GM23338 (cell line): ENCODE measurements around the gene B4GALT4. TPM values are rescaled to one million over a fixed set of nuclear protein-coding genes. Genes with fewer than 3 reads are reported as not detected.

ENCODE experiments used
- ATAC-seq: fragments of 200-7000 bp; cut with Tn5 transposase; 3 replicates; pipeline ENCODE4 v1.9.1; 2020
- DNase-seq: peaks from one replicate; pipeline ENCODE4 v3.0.0-alpha.2; 2015; ENCODE audit warnings: low spot score
- H2AFZ ChIP-seq: fragments of 200-600 bp; sonication (generic); 2 replicates; pipeline ENCODE4 v1.8.0; 2016; ENCODE audit warnings: antibody characterized with exemption, mild to moderate bottlenecking, moderate library complexity
- H3F3A ChIP-seq: fragments of 200-600 bp; sonication (generic); replicated peaks from 2 replicates; pipeline ENCODE4 v1.8.0; 2017; ENCODE audit warnings: antibody characterized with exemption, mixed run types, low read depth
- H3K27ac ChIP-seq: fragments of 200-600 bp; sonication (generic); 2 replicates; pipeline ENCODE4 v1.6.1; 2016; ENCODE audit warnings: low read depth
- H3K27me3 ChIP-seq: fragments of 200-600 bp; sonication (generic); 2 replicates; pipeline ENCODE4 v1.8.0; 2016; ENCODE audit warnings: mild to moderate bottlenecking, mixed run types, moderate library complexity; ENCODE audit not compliant: insufficient read depth
- H3K36me3 ChIP-seq: fragments of 200-600 bp; sonication (generic); 2 replicates; pipeline ENCODE4 v1.8.0; 2016; ENCODE audit warnings: mild to moderate bottlenecking; ENCODE audit not compliant: insufficient read depth
- H3K4me1 ChIP-seq: fragments of 200-600 bp; sonication (generic); 2 replicates; pipeline ENCODE4 v1.8.0; 2016; ENCODE audit warnings: mild to moderate bottlenecking, moderate library complexity; ENCODE audit not compliant: insufficient read depth
- H3K4me2 ChIP-seq: fragments of 200-600 bp; sonication (generic); 2 replicates; pipeline ENCODE4 v1.7.1; 2017; ENCODE audit warnings: mixed run types
- H3K4me3 ChIP-seq: fragments of 200-600 bp; sonication (generic); 2 replicates; pipeline ENCODE4 v1.6.1; 2016; ENCODE audit warnings: mixed run types
- H3K79me2 ChIP-seq: fragments of 200-600 bp; sonication (generic); replicated peaks from 2 replicates; pipeline ENCODE4 v1.8.0; 2017; ENCODE audit warnings: mild to moderate bottlenecking; ENCODE audit not compliant: insufficient read depth
- H3K9me2 ChIP-seq: fragments of 200-600 bp; sonication (generic); 2 replicates; pipeline ENCODE4 v1.8.0; 2017; ENCODE audit not compliant: insufficient read depth
- H4K20me1 ChIP-seq: fragments of 200-600 bp; sonication (generic); replicated peaks from 2 replicates; pipeline ENCODE4 v1.8.0; 2017; ENCODE audit warnings: mild to moderate bottlenecking; ENCODE audit not compliant: insufficient read depth
- H3K27ac Mint-ChIP-seq: 2 replicates; pipeline ENCODE4 v1.8.0; 2020; ENCODE audit warnings: inconsistent platforms, mild to moderate bottlenecking, moderate library complexity, mixed read lengths
- H3K27me3 Mint-ChIP-seq: 3 replicates; pipeline ENCODE4 v1.8.0; 2022; ENCODE audit warnings: low read depth, mild to moderate bottlenecking, moderate library complexity, mixed read lengths, inconsistent platforms; ENCODE audit not compliant: insufficient read depth, poor library complexity
- H3K36me3 Mint-ChIP-seq: 3 replicates; pipeline ENCODE4 v1.8.0; 2021; ENCODE audit warnings: low read depth, mild to moderate bottlenecking, inconsistent platforms, moderate library complexity, mixed read lengths
- H3K4me1 Mint-ChIP-seq: 3 replicates; pipeline ENCODE4 v1.8.0; 2020; ENCODE audit warnings: mild to moderate bottlenecking, inconsistent platforms, mixed read lengths
- H3K4me3 Mint-ChIP-seq: 3 replicates; pipeline ENCODE4 v1.8.0; 2021; ENCODE audit warnings: moderate library complexity, mild to moderate bottlenecking, inconsistent platforms, mixed read lengths
- H3K9me3 Mint-ChIP-seq: 3 replicates; pipeline ENCODE4 v1.8.0; 2020; ENCODE audit warnings: moderate library complexity, mild to moderate bottlenecking, inconsistent platforms, mixed read lengths
- NANOG ChIP-seq: IDR thresholded peaks from 2 replicates; pipeline ENCODE4 v1.6.1; 2016; ENCODE audit warnings: antibody characterized with exemption, borderline replicate concordance
- POLR2AphosphoS5 ChIP-seq: IDR thresholded peaks from 2 replicates; pipeline ENCODE4 v1.6.1; 2016; ENCODE audit warnings: antibody characterized with exemption, low read depth
- ZNF331 ChIP-seq: fragments of 250-450 bp; sonication (Bioruptor Pico); IDR thresholded peaks from 2 replicates; pipeline ENCODE4 v1.5.0; 2020; ENCODE audit warnings: low read depth, mild to moderate bottlenecking, moderate library complexity
- long read RNA-seq: library from polyadenylated mRNA; unstranded; transcript quantifications from one replicate; pipeline ENCODE4 v2.0.0, GENCODE V29; 2020; ENCODE audit not compliant: unreplicated experiment
- polyA plus RNA-seq: library from polyadenylated mRNA; unstranded; fragments of >200 nt; fragmentation: Nextera tagmentation; extraction: Ambion mirVana; gene quantifications from 2 replicates; pipeline ENCODE4 v1.2.1, GENCODE V29; 2016
- total RNA-seq: library from RNA; depleted of rRNA; stranded (reverse); fragments of >200 nt; shearing (Covaris generic); gene quantifications from 2 replicates; pipeline ENCODE4 v1.2.3, GENCODE V29; 2014; rRNA removed
- TF ChIP-seq, protein P1 (sequence below), 2 experiments: fragments of 200-600 bp in 1 of 2; sonication (generic) in 1 of 2; conservative IDR thresholded peaks; 2 replicates each; pipeline versions ENCODE4 v1.5.1 to v1.6.1; 2016 to 2017; ENCODE audit warnings: antibody characterized with exemption in 2 of 2, low read depth in 2 of 2, mild to moderate bottlenecking in 2 of 2, moderate library complexity in 1 of 2
- TF ChIP-seq, protein P2 (sequence below): IDR thresholded peaks from one replicate; pipeline ENCODE4 v1.6.1; 2018; ENCODE audit warnings: antibody characterized with exemption; ENCODE audit not compliant: unreplicated experiment

The B4GALT4 gene, protein sequence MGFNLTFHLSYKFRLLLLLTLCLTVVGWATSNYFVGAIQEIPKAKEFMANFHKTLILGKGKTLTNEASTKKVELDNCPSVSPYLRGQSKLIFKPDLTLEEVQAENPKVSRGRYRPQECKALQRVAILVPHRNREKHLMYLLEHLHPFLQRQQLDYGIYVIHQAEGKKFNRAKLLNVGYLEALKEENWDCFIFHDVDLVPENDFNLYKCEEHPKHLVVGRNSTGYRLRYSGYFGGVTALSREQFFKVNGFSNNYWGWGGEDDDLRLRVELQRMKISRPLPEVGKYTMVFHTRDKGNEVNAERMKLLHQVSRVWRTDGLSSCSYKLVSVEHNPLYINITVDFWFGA
- total RNA-seq: 37.9 and 45.3 TPM in 2 replicates
- 35.2 and 38.3 TPM in 2 replicates for polyA plus RNA-seq
- long read RNA-seq, transcript B4GALT4-201 (9 exons, 2,385 nt): minor isoform, 6 of 42 reads
- long read RNA-seq, transcript B4GALT4-202 (8 exons, 2,459 nt): major isoform, 20 of 42 reads
- long read RNA-seq, partial matches to known transcripts: 7 of 42 reads
- long read RNA-seq, other reads (novel, unspliced or antisense): 9 of 42 reads

DNA sequence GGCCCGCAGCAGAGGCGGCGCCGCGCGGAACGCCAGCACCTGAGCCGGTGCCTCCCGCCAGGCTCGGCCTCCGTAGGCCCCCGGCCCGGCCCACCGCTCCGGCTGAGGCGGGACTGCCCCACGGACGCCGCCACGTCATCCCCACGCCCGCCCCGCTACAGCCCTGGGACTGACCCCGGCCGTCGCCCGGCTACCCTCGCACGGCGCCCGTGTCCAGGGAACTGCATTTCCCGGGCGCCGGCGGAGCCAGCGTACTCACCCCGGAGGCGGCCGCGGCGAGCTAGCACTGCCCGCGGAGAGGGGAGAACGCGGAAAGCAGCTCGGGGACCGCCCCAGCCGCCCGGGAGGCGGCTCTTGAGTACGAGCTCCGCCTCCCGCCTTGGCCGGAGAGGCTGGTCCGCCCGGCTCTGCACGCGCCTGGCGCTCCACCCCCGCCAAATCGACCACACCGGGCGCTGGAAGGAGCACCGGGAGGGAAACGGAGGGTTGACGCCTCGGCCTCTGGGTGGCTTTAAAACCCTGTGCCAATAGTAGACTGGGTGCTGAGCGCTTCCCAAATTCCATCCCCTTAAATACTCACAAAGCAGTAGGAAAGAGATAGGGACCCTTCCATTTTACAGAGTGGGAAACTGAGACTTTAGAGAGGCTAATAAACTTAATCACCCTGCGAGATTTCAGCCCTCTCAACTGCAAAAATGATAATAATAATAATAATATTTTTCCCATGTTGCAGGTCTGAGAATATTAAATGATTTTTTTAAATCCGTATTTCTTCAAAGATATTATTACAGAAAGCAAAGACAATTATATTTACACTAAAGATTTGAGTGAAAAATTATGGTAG is at the start of gene B4GALT4:
Gene B4GALT4 (minus strand): TSS at position 288 of the 844 bp plus-strand sequence. CDS start 10,779 bp downstream, outside the sequence.
- no peaks in the 10 kb centered on the region for H3K27me3 ChIP-seq
- H3K9me2 ChIP-seq: 0 out of 2 replicates have a peak, but pooled peaks cover 5% of the 10 kb centered on the region
- ATAC-seq: peak; percentile 96
- H3K4me3 Mint-ChIP-seq: peak within 1 kb of the TSS; percentile 80
- DNase-seq: peak; percentile 93
- H3K79me2 ChIP-seq: peaks cover 47% of the 10 kb centered on the region
- H3K27ac ChIP-seq: 0 out of 2 replicates have a peak within 1 kb of the TSS, but pooled peaks have one; percentile 17
- H2AFZ ChIP-seq: 0 out of 2 replicates have a peak within 1 kb of the TSS, but pooled peaks have one; percentile 70
- peak within 1 kb of the TSS; percentile 76 for H3K4me3 ChIP-seq
- H3K4me2 ChIP-seq: peak within 1 kb of the TSS; percentile 99
- H3K36me3 ChIP-seq: peaks cover 11% of the 10 kb centered on the region
- H3K4me1 Mint-ChIP-seq: peaks cover 8% of the 10 kb centered on the region
- peaks cover 17% of the 10 kb centered on the region for H3K4me1 ChIP-seq
- peaks cover 7% of the 10 kb centered on the region for H3K27me3 Mint-ChIP-seq
- H3K36me3 Mint-ChIP-seq: peaks cover 20% of the 10 kb centered on the region; the same call in 2 of the 3 replicates
- no peaks in the 10 kb centered on the region for H3F3A ChIP-seq
- peaks cover 3% of the 10 kb centered on the region; the same call in 1 of the 2 replicates for H4K20me1 ChIP-seq
- TF ChIP-seq, protein P1, sequence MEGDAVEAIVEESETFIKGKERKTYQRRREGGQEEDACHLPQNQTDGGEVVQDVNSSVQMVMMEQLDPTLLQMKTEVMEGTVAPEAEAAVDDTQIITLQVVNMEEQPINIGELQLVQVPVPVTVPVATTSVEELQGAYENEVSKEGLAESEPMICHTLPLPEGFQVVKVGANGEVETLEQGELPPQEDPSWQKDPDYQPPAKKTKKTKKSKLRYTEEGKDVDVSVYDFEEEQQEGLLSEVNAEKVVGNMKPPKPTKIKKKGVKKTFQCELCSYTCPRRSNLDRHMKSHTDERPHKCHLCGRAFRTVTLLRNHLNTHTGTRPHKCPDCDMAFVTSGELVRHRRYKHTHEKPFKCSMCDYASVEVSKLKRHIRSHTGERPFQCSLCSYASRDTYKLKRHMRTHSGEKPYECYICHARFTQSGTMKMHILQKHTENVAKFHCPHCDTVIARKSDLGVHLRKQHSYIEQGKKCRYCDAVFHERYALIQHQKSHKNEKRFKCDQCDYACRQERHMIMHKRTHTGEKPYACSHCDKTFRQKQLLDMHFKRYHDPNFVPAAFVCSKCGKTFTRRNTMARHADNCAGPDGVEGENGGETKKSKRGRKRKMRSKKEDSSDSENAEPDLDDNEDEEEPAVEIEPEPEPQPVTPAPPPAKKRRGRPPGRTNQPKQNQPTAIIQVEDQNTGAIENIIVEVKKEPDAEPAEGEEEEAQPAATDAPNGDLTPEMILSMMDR (conservative IDR thresholded peaks at IDR 0.05; ENCODE audit: low read depth in 2 of 2): peak in 1 of 2 experiments; percentile 7; a peak in 1 of 4 replicates
- TF ChIP-seq POLR2AphosphoS5 (peak; percentile 89), ZNF331 (CRISPR knock-in tag) (peak; percentile 65), NANOG (no peak)
- H3K27ac Mint-ChIP-seq: peak within 1 kb of the TSS; percentile 19; the same call in 1 of the 2 replicates
- peaks cover 13% of the 10 kb centered on the region; the same call in 2 of the 3 replicates for H3K9me3 Mint-ChIP-seq

DNA sequence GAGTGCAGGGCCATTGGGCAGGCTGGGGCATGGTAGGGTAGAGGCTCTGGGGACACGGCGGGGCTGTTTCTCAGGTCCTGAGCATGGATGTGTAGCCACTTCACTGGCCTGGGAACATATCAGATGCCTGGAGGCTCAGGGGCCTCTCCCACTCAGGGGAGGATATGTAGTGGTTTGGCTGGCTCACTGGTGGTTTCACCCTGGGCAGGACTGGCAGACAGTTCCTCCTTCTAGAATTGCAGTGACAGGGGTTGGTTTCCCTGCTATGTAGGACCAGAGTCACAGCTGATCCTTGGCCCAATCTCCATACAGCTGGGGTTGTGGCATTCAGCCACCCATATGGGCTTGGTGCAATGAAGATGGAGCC is 48.7 kb upstream of the B4GALT4 start:
- ATAC-seq: no peak
- no peak for DNase-seq
- H3K9me3 Mint-ChIP-seq: peaks cover 7% of the 10 kb centered on the region; the same call in 1 of the 3 replicates
- no peak overlapping the region for H3K4me2 ChIP-seq
- no peaks in the 10 kb centered on the region for H3K36me3 Mint-ChIP-seq
- no peaks in the 10 kb centered on the region for H3K79me2 ChIP-seq
- no peaks in the 10 kb centered on the region for H4K20me1 ChIP-seq
- 0 out of 2 replicates have a peak, but pooled peaks cover 2% of the 10 kb centered on the region for H3F3A ChIP-seq
- peaks cover 17% of the 10 kb centered on the region for H3K4me1 ChIP-seq
- peaks cover 16% of the 10 kb centered on the region for H3K4me1 Mint-ChIP-seq
- H3K27me3 Mint-ChIP-seq: peaks cover 15% of the 10 kb centered on the region
- no peak overlapping the region for H3K27ac ChIP-seq
- H3K9me2 ChIP-seq: peaks cover 10% of the 10 kb centered on the region
- H3K27me3 ChIP-seq: peaks cover 13% of the 10 kb centered on the region
- H3K36me3 ChIP-seq: no peaks in the 10 kb centered on the region
- TF ChIP-seq, protein P2, sequence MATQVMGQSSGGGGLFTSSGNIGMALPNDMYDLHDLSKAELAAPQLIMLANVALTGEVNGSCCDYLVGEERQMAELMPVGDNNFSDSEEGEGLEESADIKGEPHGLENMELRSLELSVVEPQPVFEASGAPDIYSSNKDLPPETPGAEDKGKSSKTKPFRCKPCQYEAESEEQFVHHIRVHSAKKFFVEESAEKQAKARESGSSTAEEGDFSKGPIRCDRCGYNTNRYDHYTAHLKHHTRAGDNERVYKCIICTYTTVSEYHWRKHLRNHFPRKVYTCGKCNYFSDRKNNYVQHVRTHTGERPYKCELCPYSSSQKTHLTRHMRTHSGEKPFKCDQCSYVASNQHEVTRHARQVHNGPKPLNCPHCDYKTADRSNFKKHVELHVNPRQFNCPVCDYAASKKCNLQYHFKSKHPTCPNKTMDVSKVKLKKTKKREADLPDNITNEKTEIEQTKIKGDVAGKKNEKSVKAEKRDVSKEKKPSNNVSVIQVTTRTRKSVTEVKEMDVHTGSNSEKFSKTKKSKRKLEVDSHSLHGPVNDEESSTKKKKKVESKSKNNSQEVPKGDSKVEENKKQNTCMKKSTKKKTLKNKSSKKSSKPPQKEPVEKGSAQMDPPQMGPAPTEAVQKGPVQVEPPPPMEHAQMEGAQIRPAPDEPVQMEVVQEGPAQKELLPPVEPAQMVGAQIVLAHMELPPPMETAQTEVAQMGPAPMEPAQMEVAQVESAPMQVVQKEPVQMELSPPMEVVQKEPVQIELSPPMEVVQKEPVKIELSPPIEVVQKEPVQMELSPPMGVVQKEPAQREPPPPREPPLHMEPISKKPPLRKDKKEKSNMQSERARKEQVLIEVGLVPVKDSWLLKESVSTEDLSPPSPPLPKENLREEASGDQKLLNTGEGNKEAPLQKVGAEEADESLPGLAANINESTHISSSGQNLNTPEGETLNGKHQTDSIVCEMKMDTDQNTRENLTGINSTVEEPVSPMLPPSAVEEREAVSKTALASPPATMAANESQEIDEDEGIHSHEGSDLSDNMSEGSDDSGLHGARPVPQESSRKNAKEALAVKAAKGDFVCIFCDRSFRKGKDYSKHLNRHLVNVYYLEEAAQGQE: no peak
- TF ChIP-seq POLR2AphosphoS5: no peak
- H2AFZ ChIP-seq: 0 out of 2 replicates have a peak overlapping the region, but pooled peaks have one; percentile 9
- no peak overlapping the region for H3K27ac Mint-ChIP-seq
- no peak overlapping the region for H3K4me3 Mint-ChIP-seq
- H3K4me3 ChIP-seq: no peak overlapping the region
